Endothelial cell of umbilical vein (primary cell): Measurements from ENCODE around the gene IQSEC3.

Experiments
- POLR2AphosphoS5 ChIP-seq: IDR thresholded peaks from 2 replicates; pipeline ENCODE4 v1.6.1; 2012; ENCODE audit warnings: low read depth, mild to moderate bottlenecking, control low read depth, low read length, moderate library complexity; ENCODE audit not compliant: insufficient read depth
- TF ChIP-seq, protein P1 (sequence below), 2 donors: IDR thresholded peaks; 1 replicate in 1 of 2; 2 replicates in 1 of 2; pipeline ENCODE4 v1.5.1; 2011; ENCODE audit warnings: low read length in 2 of 2, mild to moderate bottlenecking in 2 of 2, moderate library complexity in 2 of 2, control low read depth in 1 of 2, inconsistent platforms in 1 of 2, low read depth in 1 of 2; ENCODE audit not compliant: insufficient read depth in 1 of 2; ENCODE audit errors: extremely low read depth in 1 of 2

GRCh38 chr12:213527-213932 is 147.0 kb downstream of the IQSEC3 start:
- TF ChIP-seq, protein P1, sequence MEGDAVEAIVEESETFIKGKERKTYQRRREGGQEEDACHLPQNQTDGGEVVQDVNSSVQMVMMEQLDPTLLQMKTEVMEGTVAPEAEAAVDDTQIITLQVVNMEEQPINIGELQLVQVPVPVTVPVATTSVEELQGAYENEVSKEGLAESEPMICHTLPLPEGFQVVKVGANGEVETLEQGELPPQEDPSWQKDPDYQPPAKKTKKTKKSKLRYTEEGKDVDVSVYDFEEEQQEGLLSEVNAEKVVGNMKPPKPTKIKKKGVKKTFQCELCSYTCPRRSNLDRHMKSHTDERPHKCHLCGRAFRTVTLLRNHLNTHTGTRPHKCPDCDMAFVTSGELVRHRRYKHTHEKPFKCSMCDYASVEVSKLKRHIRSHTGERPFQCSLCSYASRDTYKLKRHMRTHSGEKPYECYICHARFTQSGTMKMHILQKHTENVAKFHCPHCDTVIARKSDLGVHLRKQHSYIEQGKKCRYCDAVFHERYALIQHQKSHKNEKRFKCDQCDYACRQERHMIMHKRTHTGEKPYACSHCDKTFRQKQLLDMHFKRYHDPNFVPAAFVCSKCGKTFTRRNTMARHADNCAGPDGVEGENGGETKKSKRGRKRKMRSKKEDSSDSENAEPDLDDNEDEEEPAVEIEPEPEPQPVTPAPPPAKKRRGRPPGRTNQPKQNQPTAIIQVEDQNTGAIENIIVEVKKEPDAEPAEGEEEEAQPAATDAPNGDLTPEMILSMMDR (IDR thresholded peaks at IDR 0.05; ENCODE audit: extremely low read depth in 1 of 2, insufficient read depth in 1 of 2, low read depth in 1 of 2, low read length in 2 of 2), result no peak
- TF ChIP-seq POLR2AphosphoS5, result no peak
